Natural killer cell treated with Interleukin-12 subunit alpha and Interleukin-12 subunit beta and Interleukin-15 and Interleukin-18, amount 100 ng/mL, for 72 hours (primary cell): ENCODE results near the gene PIP5KL1. TPM values are rescaled to one million over a fixed set of nuclear protein-coding genes. Genes with fewer than 3 reads are reported as not detected.

Source experiments
- ATAC-seq, 2 donors: fragments of 150-1000 bp; cut with Tn5 transposase in 1 of 2; sonication (Bioruptor Pico), chemical (Tn5 transposase) in 1 of 2; 2 replicates each; pipeline ENCODE4 v1.10.0; 2021
- DNase-seq: peaks from one replicate; pipeline ENCODE4 v3.0.0; 2022; ENCODE audit warnings: low spot score
- H3K27ac Mint-ChIP-seq, 2 donors: 1 replicate in 1 of 2; 2 replicates in 1 of 2; pipeline ENCODE4 v1.8.0; 2022; ENCODE audit warnings: mixed read lengths in 2 of 2, mild to moderate bottlenecking in 1 of 2, moderate library complexity in 1 of 2
- H3K27me3 Mint-ChIP-seq, 2 donors: 1 replicate in 1 of 2; 2 replicates in 1 of 2; pipeline ENCODE4 v1.8.0; 2022; ENCODE audit warnings: mixed read lengths in 2 of 2
- H3K36me3 Mint-ChIP-seq: one replicate; pipeline ENCODE4 v1.8.0; 2022; ENCODE audit warnings: mixed read lengths
- H3K4me1 Mint-ChIP-seq, 2 donors: 1 replicate in 1 of 2; 2 replicates in 1 of 2; pipeline ENCODE4 v1.8.0; 2022; ENCODE audit warnings: low read depth in 2 of 2, mixed read lengths in 2 of 2, mild to moderate bottlenecking in 1 of 2
- H3K4me3 Mint-ChIP-seq: one replicate; pipeline ENCODE4 v1.8.0; 2022; ENCODE audit warnings: mixed read lengths
- H3K9me3 Mint-ChIP-seq: 2 replicates; pipeline ENCODE4 v1.8.0; 2022; ENCODE audit warnings: mixed read lengths
- total RNA-seq, 2 donors: library from RNA; stranded (reverse); gene quantifications; one replicate each; pipeline ENCODE4 v1.2.3, GENCODE V29; 2022

PIP5KL1 gene
- total RNA-seq, 2 donors from 2014 or later: 2.7 to 3.7 TPM

GRCh38 chr9:127915801-127916719 is 14.5 kb downstream of the PIP5KL1 start:
- Mint-ChIP-seq H3K27ac (no peak overlapping the region), H3K27me3 (no peaks in the 10 kb centered on the region), H3K4me3 (peak overlapping the region; percentile 71), H3K4me1 (peaks cover 30 to 31% of the 10 kb centered on the region in 2 donors), H3K36me3 (peaks cover 1% of the 10 kb centered on the region), H3K9me3 (no peaks in the 10 kb centered on the region)
- ATAC-seq: no peak
- no peak for DNase-seq

- Mint-ChIP-seq H3K27me3 (no peaks in the 10 kb centered on the region), H3K4me3 (peak overlapping the region; percentile 71), H3K27ac (no peak overlapping the region), H3K9me3 (no peaks in the 10 kb centered on the region), H3K4me1 (peaks cover 33 to 37% of the 10 kb centered on the region in 2 donors), H3K36me3 (peaks cover 7% of the 10 kb centered on the region)
- ATAC-seq (no peak), DNase-seq (no peak)
These were observed 15.2 kb downstream of the PIP5KL1 start for GRCh38 chr9:127915325-127915752.

GRCh38 chr9:127913682-127914081 is 16.9 kb downstream of the PIP5KL1 start:
- H3K27ac Mint-ChIP-seq: no peak overlapping the region
- no peak overlapping the region for H3K4me3 Mint-ChIP-seq
- H3K27me3 Mint-ChIP-seq: no peaks in the 10 kb centered on the region
- H3K4me1 Mint-ChIP-seq: peaks cover 23 to 25% of the 10 kb centered on the region in 2 donors
- H3K36me3 Mint-ChIP-seq: peaks cover 7% of the 10 kb centered on the region
- ATAC-seq: no peak
- no peak for DNase-seq
- no peaks in the 10 kb centered on the region for H3K9me3 Mint-ChIP-seq

GRCh38 chr9:127912882-127913281 is 17.7 kb downstream of the PIP5KL1 start:
- ATAC-seq (no peak), DNase-seq (no peak)
- Mint-ChIP-seq H3K27me3 (no peaks in the 10 kb centered on the region), H3K4me3 (no peak overlapping the region), H3K9me3 (no peaks in the 10 kb centered on the region), H3K27ac (no peak overlapping the region), H3K36me3 (peaks cover 7% of the 10 kb centered on the region), H3K4me1 (peaks cover 18% of the 10 kb centered on the region in 2 donors)

GRCh38 chr9:127912296-127912695 is 18.3 kb downstream of the PIP5KL1 start:
- no peak overlapping the region for H3K4me3 Mint-ChIP-seq
- DNase-seq (no peak), ATAC-seq (no peak)
- H3K36me3 Mint-ChIP-seq: peaks cover 7% of the 10 kb centered on the region
- no peak overlapping the region for H3K27ac Mint-ChIP-seq
- H3K27me3 Mint-ChIP-seq: no peaks in the 10 kb centered on the region
- no peaks in the 10 kb centered on the region for H3K9me3 Mint-ChIP-seq
- H3K4me1 Mint-ChIP-seq: peaks cover 12 to 15% of the 10 kb centered on the region in 2 donors

- Mint-ChIP-seq H3K36me3 (peaks cover 7% of the 10 kb centered on the region), H3K9me3 (no peaks in the 10 kb centered on the region)
These were observed 19.9 kb downstream of the PIP5KL1 start for GRCh38 chr9:127910613-127911205.

GRCh38 chr9:127909839-127910273 is 20.7 kb downstream of the PIP5KL1 start:
- no peak for ATAC-seq
- no peak overlapping the region for H3K27ac Mint-ChIP-seq
- no peaks in the 10 kb centered on the region for H3K27me3 Mint-ChIP-seq
- H3K36me3 Mint-ChIP-seq: peaks cover 7% of the 10 kb centered on the region
- H3K9me3 Mint-ChIP-seq: no peaks in the 10 kb centered on the region
- DNase-seq: no peak
- H3K4me1 Mint-ChIP-seq: peaks cover 22 to 31% of the 10 kb centered on the region in 2 donors
- no peak overlapping the region for H3K4me3 Mint-ChIP-seq

More at GRCh38 chr9:127910613-127911205, 19.9 kb downstream of the PIP5KL1 start:
- Mint-ChIP-seq H3K4me3 (peak overlapping the region; percentile 17), H3K27ac (peak overlapping the region; percentile 59 to 60), H3K4me1 (peaks cover 19 to 22% of the 10 kb centered on the region in 2 donors), H3K27me3 (no peaks in the 10 kb centered on the region)
- DNase-seq (no peak), ATAC-seq (no peak)

GRCh38 chr9:127908660-127908926 is 22.0 kb downstream of the PIP5KL1 start:
- Mint-ChIP-seq H3K27me3 (no peaks in the 10 kb centered on the region), H3K27ac (no peak overlapping the region), H3K4me1 (peaks cover 32 to 44% of the 10 kb centered on the region in 2 donors), H3K36me3 (peaks cover 7% of the 10 kb centered on the region), H3K4me3 (no peak overlapping the region), H3K9me3 (no peaks in the 10 kb centered on the region)
- DNase-seq: no peak
- no peak for ATAC-seq

- Mint-ChIP-seq H3K4me1 (peaks cover 36 to 49% of the 10 kb centered on the region in 2 donors), H3K4me3 (no peak overlapping the region), H3K36me3 (peaks cover 7% of the 10 kb centered on the region), H3K27me3 (no peaks in the 10 kb centered on the region), H3K9me3 (no peaks in the 10 kb centered on the region), H3K27ac (peak overlapping the region; percentile 100)
- ATAC-seq (no peak), DNase-seq (no peak)
These were observed 22.5 kb downstream of the PIP5KL1 start for GRCh38 chr9:127907867-127908659.

GRCh38 chr9:127905788-127906191 is 24.8 kb downstream of the PIP5KL1 start:
- Mint-ChIP-seq H3K27me3 (no peaks in the 10 kb centered on the region), H3K4me3 (peak overlapping the region; percentile 97), H3K27ac (peak overlapping the region; percentile 100), H3K4me1 (peaks cover 36 to 49% of the 10 kb centered on the region in 2 donors), H3K36me3 (peaks cover 3% of the 10 kb centered on the region), H3K9me3 (no peaks in the 10 kb centered on the region)
- ATAC-seq: peak; percentile 55 to 60
- DNase-seq: peak; percentile 73

- DNase-seq (peak; percentile 69), ATAC-seq (peak; percentile 48 to 70)
- Mint-ChIP-seq H3K4me3 (peak overlapping the region; percentile 97), H3K36me3 (no peaks in the 10 kb centered on the region), H3K27ac (peak overlapping the region; percentile 100), H3K9me3 (no peaks in the 10 kb centered on the region), H3K4me1 (peaks cover 34 to 46% of the 10 kb centered on the region in 2 donors), H3K27me3 (no peaks in the 10 kb centered on the region)
These were observed 25.4 kb downstream of the PIP5KL1 start for GRCh38 chr9:127905004-127905728.

- peak; percentile 59 for DNase-seq
- Mint-ChIP-seq H3K36me3 (no peaks in the 10 kb centered on the region), H3K4me1 (peaks cover 34 to 46% of the 10 kb centered on the region in 2 donors), H3K27ac (peak overlapping the region; percentile 100), H3K9me3 (no peaks in the 10 kb centered on the region), H3K4me3 (peak overlapping the region; percentile 97), H3K27me3 (no peaks in the 10 kb centered on the region)
- ATAC-seq: peak in 1 of 2 donors; percentile 1
These were observed 26.0 kb downstream of the PIP5KL1 start for GRCh38 chr9:127904561-127905003.
